Activated CD8-positive, alpha-beta T cell treated with anti-CD3 and anti-CD28 coated beads, Interleukin-2, amount 10 ng/mL, durations not matched to agents 7 days and 5 days (primary cell): Measurements from ENCODE around the gene SPINK9. TPM values are rescaled to one million over a fixed set of nuclear protein-coding genes. Genes with fewer than 3 reads are reported as not detected.
"Not testable (repeated sequence)": the region's sequence is repeated elsewhere in the genome, so short reads cannot be mapped to it uniquely, and the experiment has no call there.

Experiments used
- ATAC-seq: fragments of 150-1000 bp; cut with Tn5 transposase; one replicate; pipeline ENCODE4 v1.10.0; 2021; ENCODE audit warnings: moderate library complexity
- CTCF ChIA-PET: fragments of 350-600 bp; sonication (Branson Sonifier 250); formaldehyde crosslinking; loops from one replicate; lab custom pipeline; 2021; ENCODE audit warnings: antibody characterized with exemption; lab: Charles Lee
- POLR2A ChIA-PET: fragments of 350-600 bp; sonication (Branson Sonifier 250); formaldehyde crosslinking; loops from one replicate; lab custom pipeline; 2021; ENCODE audit warnings: antibody characterized with exemption; lab: Charles Lee
- DNase-seq: peaks from one replicate; pipeline ENCODE4 v3.0.0-alpha.2; 2020
- H3K27ac Mint-ChIP-seq: one replicate; pipeline ENCODE4 v1.8.0; 2021; ENCODE audit warnings: mild to moderate bottlenecking, mixed read lengths
- H3K27me3 Mint-ChIP-seq: one replicate; pipeline ENCODE4 v1.8.0; 2021; ENCODE audit warnings: low read depth, mixed read lengths
- H3K36me3 Mint-ChIP-seq: one replicate; pipeline ENCODE4 v1.8.0; 2021; ENCODE audit warnings: low read depth, mixed read lengths
- H3K4me1 Mint-ChIP-seq: one replicate; pipeline ENCODE4 v1.8.0; 2021; ENCODE audit warnings: low read depth, mixed read lengths
- H3K4me3 Mint-ChIP-seq: one replicate; pipeline ENCODE4 v1.8.0; 2021; ENCODE audit warnings: mild to moderate bottlenecking, mixed read lengths
- H3K9me3 Mint-ChIP-seq: one replicate; pipeline ENCODE4 v1.8.0; 2022; ENCODE audit warnings: mixed read lengths; ENCODE audit not compliant: insufficient read depth
- total RNA-seq, 2 experiments: library from RNA; stranded (reverse); gene quantifications; one replicate each; pipeline ENCODE4 v1.2.3, GENCODE V29; 2021

Gene SPINK9, protein sequence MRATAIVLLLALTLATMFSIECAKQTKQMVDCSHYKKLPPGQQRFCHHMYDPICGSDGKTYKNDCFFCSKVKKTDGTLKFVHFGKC
- total RNA-seq: not detected

GRCh38 chr5:148335259-148335658 lies at the start of gene SPINK9:
Gene SPINK9 (plus strand): TSS chr5:148335559. CDS start chr5:148335614, 55 bp downstream.
- DNase-seq (no peak), ATAC-seq (no peak)
- Mint-ChIP-seq H3K9me3 (no peaks in the 10 kb centered on the region), H3K27me3 (no peaks in the 10 kb centered on the region), H3K4me3 (no peak within 1 kb of the TSS), H3K36me3 (no peaks in the 10 kb centered on the region), H3K27ac (no peak within 1 kb of the TSS), H3K4me1 (no peaks in the 10 kb centered on the region)
- CTCF ChIA-PET: interaction anchor here (0.8 kb wide), 1 partner anchor 39 kb away, joined by 5 read pairs; no protein-coding TSS in a partner anchor
- POLR2A ChIA-PET: no interaction called here

- no peaks in the 10 kb centered on the region for H3K27me3 Mint-ChIP-seq
- H3K4me3 Mint-ChIP-seq: no peak overlapping the region
- ChIA-PET CTCF (interaction anchor here (1.0 to 1.2 kb wide), 3 partner anchors 80 to 440 kb away, joined by 3 to 6 read pairs (median 3); no protein-coding TSS in a partner anchor), POLR2A (no interaction called here)
- H3K27ac Mint-ChIP-seq: no peak overlapping the region
- no peak for DNase-seq
- ATAC-seq: no peak
- no peaks in the 10 kb centered on the region for H3K4me1 Mint-ChIP-seq
- H3K36me3 Mint-ChIP-seq: no peaks in the 10 kb centered on the region
- no peaks in the 10 kb centered on the region for H3K9me3 Mint-ChIP-seq
These were observed 44.8 kb upstream of the SPINK9 start for GRCh38 chr5:148290271-148291195.

GRCh38 chr5:148297731-148298130 lies 37.6 kb upstream of the SPINK9 start:
- CTCF ChIA-PET: no interaction called here
- Mint-ChIP-seq H3K4me1 (no peaks in the 10 kb centered on the region), H3K27me3 (no peaks in the 10 kb centered on the region), H3K36me3 (no peaks in the 10 kb centered on the region), H3K9me3 (no peaks in the 10 kb centered on the region), H3K4me3 (no peak overlapping the region), H3K27ac (no peak overlapping the region)
- POLR2A ChIA-PET: interaction anchor here (0.6 kb wide), 1 partner anchor 1010 kb away, joined by 7 read pairs; no protein-coding TSS in a partner anchor
- DNase-seq (no peak), ATAC-seq (no peak)

DNA sequence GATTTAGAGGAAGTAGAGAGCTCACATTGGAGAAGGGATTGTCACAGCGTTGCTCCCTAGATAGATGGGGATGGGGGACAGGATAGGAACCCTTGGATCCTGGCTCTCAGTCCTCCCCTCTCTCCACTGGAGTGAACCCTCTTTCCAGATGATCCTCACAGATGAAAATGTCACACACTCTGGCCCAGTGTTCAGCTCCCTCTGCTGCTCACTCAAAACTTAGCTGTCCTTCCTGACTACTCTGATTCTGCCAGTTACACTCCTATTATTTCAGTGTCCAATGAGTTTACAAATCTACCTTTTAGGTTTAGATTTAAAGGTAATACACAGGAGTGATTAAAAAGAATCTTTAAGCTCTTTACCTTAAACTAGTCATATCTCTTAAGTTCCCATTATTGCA lies 28.9 kb upstream of the SPINK9 start:
- Mint-ChIP-seq H3K36me3 (no peaks in the 10 kb centered on the region), H3K4me1 (no peaks in the 10 kb centered on the region), H3K9me3 (no peaks in the 10 kb centered on the region), H3K27me3 (peaks cover 3% of the 10 kb centered on the region), H3K4me3 (no peak overlapping the region), H3K27ac (no peak overlapping the region)
- CTCF ChIA-PET: no interaction called here
- POLR2A ChIA-PET: no interaction called here
- DNase-seq (no peak), ATAC-seq (no peak)

- CTCF ChIA-PET: no interaction called here
- no peaks in the 10 kb centered on the region for H3K9me3 Mint-ChIP-seq
- H3K4me3 Mint-ChIP-seq: no peak overlapping the region
- H3K27ac Mint-ChIP-seq: no peak overlapping the region
- peaks cover 3% of the 10 kb centered on the region for H3K27me3 Mint-ChIP-seq
- DNase-seq (no peak), ATAC-seq (no peak)
- no peaks in the 10 kb centered on the region for H3K4me1 Mint-ChIP-seq
- POLR2A ChIA-PET: no interaction called here
- H3K36me3 Mint-ChIP-seq: no peaks in the 10 kb centered on the region
These were observed 26.3 kb upstream of the SPINK9 start for GRCh38 chr5:148309019-148309418.

DNA sequence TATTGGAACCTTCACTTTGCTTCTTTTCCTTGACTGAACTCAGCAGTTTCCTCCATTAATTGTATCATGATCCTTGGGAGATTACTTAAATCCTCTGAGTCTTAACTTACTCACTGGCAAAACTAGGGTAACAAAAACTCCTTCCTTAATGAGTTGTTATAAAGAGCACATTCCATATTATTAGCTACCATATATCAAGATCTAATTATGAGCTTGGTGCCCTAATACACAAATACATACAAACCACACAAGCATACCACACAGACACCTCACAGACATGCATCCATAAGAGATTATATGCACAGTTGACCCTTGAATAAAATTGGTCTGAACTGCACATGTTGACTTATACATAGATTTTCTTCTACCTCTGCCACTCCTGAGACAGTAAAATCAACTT lies 25.6 kb upstream of the SPINK9 start:
- Mint-ChIP-seq H3K27ac (no peak overlapping the region), H3K9me3 (no peaks in the 10 kb centered on the region), H3K36me3 (no peaks in the 10 kb centered on the region), H3K4me1 (no peaks in the 10 kb centered on the region), H3K4me3 (no peak overlapping the region), H3K27me3 (peaks cover 3% of the 10 kb centered on the region)
- ChIA-PET CTCF (no interaction called here), POLR2A (no interaction called here)
- no peak for ATAC-seq
- DNase-seq: no peak

- Mint-ChIP-seq H3K36me3 (no peaks in the 10 kb centered on the region), H3K4me1 (no peaks in the 10 kb centered on the region), H3K27me3 (peaks cover 3% of the 10 kb centered on the region), H3K4me3 (no peak overlapping the region), H3K9me3 (no peaks in the 10 kb centered on the region), H3K27ac (no peak overlapping the region)
- CTCF ChIA-PET: no interaction called here
- no peak for ATAC-seq
- DNase-seq: no peak
- POLR2A ChIA-PET: no interaction called here
These were observed 23.9 kb upstream of the SPINK9 start for GRCh38 chr5:148311484-148311883.

DNA sequence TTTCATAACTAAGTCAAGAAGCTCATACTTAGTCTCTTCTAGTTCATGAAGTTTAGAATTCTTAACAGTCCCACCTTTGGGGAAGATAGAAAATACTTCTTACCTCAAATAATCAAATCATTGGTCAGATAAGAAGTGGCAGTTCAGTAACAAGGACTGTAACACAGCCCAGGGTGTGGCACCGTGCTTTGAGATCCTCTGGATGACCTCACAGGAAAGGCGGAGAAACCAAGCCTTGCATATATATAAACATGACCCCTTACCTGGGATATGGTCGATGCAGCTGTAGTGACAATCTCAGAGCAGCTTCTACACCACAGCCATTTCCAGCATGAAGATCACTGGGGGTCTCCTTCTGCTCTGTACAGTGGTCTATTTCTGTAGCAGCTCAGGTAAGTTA lies 23.2 kb upstream of the SPINK9 start, which contains the start of gene SPINK7:
SPINK7 (plus strand) TSS at position 271 of the 400 bp plus-strand sequence; CDS start at position 332, 61 bp downstream.
- peaks cover 3% of the 10 kb centered on the region for H3K27me3 Mint-ChIP-seq
- ChIA-PET POLR2A (no interaction called here), CTCF (no interaction called here)
- ATAC-seq (no peak), DNase-seq (no peak)
- H3K4me3 Mint-ChIP-seq: no peak within 1 kb of the TSS
- no peaks in the 10 kb centered on the region for H3K36me3 Mint-ChIP-seq
- no peak within 1 kb of the TSS for H3K27ac Mint-ChIP-seq
- H3K4me1 Mint-ChIP-seq: no peaks in the 10 kb centered on the region
- no peaks in the 10 kb centered on the region for H3K9me3 Mint-ChIP-seq

DNA sequence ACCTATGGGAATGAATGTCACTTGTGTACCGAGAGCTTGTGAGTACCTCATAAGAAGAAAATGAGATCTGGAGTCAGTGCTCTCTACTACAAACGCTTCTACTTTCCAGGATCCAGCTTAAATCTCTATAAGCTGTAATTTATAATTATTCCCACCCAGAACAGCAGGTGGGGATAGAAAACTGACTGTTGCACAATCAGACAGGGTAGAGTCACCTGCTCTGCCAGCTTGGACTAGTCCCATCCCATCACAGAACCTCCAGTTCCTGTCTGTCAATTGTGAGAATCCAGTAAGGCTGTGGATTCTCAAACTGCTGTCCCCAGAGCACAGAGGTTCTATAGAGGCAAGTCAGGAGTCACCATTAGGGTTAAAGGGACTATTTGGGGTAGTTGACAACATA lies 21.2 kb upstream of the SPINK9 start:
- POLR2A ChIA-PET: no interaction called here
- no peaks in the 10 kb centered on the region for H3K36me3 Mint-ChIP-seq
- H3K4me1 Mint-ChIP-seq: no peaks in the 10 kb centered on the region
- H3K27me3 Mint-ChIP-seq: no peaks in the 10 kb centered on the region
- H3K4me3 Mint-ChIP-seq: no peak overlapping the region
- H3K27ac Mint-ChIP-seq: no peak overlapping the region
- CTCF ChIA-PET: interaction anchor here (0.8 to 1.2 kb wide), 2 partner anchors 61 to 66 kb away, joined by 3 read pairs; no protein-coding TSS in a partner anchor
- DNase-seq: no peak
- no peak for ATAC-seq
- no peaks in the 10 kb centered on the region for H3K9me3 Mint-ChIP-seq

- Mint-ChIP-seq H3K27ac (no peak overlapping the region), H3K27me3 (no peaks in the 10 kb centered on the region), H3K4me3 (no peak overlapping the region), H3K4me1 (peaks cover 2% of the 10 kb centered on the region), H3K9me3 (no peaks in the 10 kb centered on the region), H3K36me3 (no peaks in the 10 kb centered on the region)
- DNase-seq: no peak
- CTCF ChIA-PET: interaction anchor here (0.8 to 1.2 kb wide), 2 partner anchors 61 to 65 kb away, joined by 3 read pairs; no protein-coding TSS in a partner anchor
- no peak for ATAC-seq
- POLR2A ChIA-PET: no interaction called here
These were observed 20.6 kb upstream of the SPINK9 start for GRCh38 chr5:148314731-148315130.

DNA sequence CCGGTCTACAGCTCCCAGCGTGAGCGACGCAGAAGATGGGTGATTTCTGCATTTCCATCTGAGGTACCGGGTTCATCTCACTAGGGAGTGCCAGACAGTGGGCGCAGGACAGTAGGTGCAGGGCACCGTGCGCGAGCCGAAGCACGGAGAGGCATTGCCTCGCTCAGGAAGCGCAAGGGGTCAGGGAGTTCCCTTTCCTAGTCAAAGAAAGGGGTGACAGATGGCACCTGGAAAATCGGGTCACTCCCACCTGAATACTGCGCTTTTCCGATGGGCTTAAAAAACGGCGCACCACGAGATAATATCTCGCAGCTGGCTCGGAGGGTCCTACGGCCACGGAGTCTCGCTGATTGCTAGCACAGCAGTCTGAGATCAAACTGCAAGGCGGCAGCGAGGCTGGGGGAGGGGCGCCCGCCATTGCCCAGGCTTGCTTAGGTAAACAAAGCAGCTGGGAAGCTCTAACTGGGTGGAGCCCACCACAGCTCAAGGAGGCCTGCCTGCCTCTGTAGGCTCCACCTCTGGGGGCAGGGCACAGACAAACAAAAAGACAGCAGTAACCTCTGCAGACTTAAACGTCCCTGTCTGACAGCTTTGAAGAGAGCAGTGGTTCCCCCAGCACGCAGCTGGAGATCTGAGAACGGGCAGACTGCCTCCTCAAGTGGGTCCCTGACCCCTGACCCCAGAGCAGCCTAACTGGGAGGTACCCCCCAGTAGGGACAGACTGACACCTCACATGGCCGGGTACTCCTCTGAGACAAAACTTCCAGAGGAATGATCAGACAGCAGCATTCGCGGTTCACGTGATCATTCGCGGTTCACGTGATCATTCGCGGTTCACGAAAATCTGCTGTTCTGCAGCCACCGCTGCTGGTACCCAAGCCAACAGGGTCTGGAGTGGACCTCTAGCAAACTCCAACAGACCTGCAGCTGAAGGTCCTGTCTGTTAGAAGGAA lies 15.1 kb upstream of the SPINK9 start:
- H3K36me3 Mint-ChIP-seq, ATAC-seq, POLR2A ChIA-PET, H3K27me3 Mint-ChIP-seq, H3K27ac Mint-ChIP-seq, CTCF ChIA-PET, H3K4me1 Mint-ChIP-seq, H3K9me3 Mint-ChIP-seq, DNase-seq: not testable (repeated sequence)
- H3K4me3 Mint-ChIP-seq: peak overlapping the region; percentile 67
